ENCODE results near the gene SLC31A1. TPM values are rescaled to one million over a fixed set of nuclear protein-coding genes. Genes with fewer than 3 reads are reported as not detected.
A peak's percentile ranks its signal among the peaks of the same experiment; 100 is the strongest.

SLC31A1 gene
- total RNA-seq, 1 donor = 45.2 TPM

- H3K79me2 ChIP-seq (ENCODE audit: insufficient read depth, low read length) = peaks cover 89% of the 10 kb centered on the region
- H3K4me1 ChIP-seq (ENCODE audit: insufficient read depth, low read length) = peaks cover 28% of the 10 kb centered on the region
- no peaks in the 10 kb centered on the region for H3K9me3 ChIP-seq (ENCODE audit: low read depth, low read length)
- no peaks in the 10 kb centered on the region for H3K27me3 ChIP-seq (ENCODE audit: insufficient read depth, low read length)
- peaks cover 5% of the 10 kb centered on the region for H3K36me3 ChIP-seq (ENCODE audit: insufficient read depth, low read length)
- no peak for DNase-seq (ENCODE audit: insufficient read length, low spot score, missing footprints)
- H2AFZ ChIP-seq (ENCODE audit: low read length) = no peak overlapping the region
- H3K4me2 ChIP-seq (ENCODE audit: insufficient read depth, low read length) = peak overlapping the region; percentile 98
- H3K27ac ChIP-seq (ENCODE audit: low read depth, low read length) = peak overlapping the region; percentile 92
- H3K4me3 ChIP-seq (ENCODE audit: insufficient read depth, low read length) = peak overlapping the region; percentile 97
- H4K20me1 ChIP-seq (ENCODE audit: insufficient read depth, low read length) = peaks cover 6% of the 10 kb centered on the region
- TF ChIP-seq, protein P1, sequence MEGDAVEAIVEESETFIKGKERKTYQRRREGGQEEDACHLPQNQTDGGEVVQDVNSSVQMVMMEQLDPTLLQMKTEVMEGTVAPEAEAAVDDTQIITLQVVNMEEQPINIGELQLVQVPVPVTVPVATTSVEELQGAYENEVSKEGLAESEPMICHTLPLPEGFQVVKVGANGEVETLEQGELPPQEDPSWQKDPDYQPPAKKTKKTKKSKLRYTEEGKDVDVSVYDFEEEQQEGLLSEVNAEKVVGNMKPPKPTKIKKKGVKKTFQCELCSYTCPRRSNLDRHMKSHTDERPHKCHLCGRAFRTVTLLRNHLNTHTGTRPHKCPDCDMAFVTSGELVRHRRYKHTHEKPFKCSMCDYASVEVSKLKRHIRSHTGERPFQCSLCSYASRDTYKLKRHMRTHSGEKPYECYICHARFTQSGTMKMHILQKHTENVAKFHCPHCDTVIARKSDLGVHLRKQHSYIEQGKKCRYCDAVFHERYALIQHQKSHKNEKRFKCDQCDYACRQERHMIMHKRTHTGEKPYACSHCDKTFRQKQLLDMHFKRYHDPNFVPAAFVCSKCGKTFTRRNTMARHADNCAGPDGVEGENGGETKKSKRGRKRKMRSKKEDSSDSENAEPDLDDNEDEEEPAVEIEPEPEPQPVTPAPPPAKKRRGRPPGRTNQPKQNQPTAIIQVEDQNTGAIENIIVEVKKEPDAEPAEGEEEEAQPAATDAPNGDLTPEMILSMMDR (IDR thresholded peaks at IDR 0.05; ENCODE audit: extremely low read depth, low read depth, low read length) = no peak
These were observed 1.4 kb upstream of the SLC31A1 start for GRCh38 chr9:113219969-113220368.

GRCh38 chr9:113220467-113221002, 809 bp upstream of the SLC31A1 start:
- Histone ChIP-seq H2AFZ (ENCODE audit: low read length) (peak overlapping the region; percentile 97), H4K20me1 (ENCODE audit: insufficient read depth, low read length) (peaks cover 6% of the 10 kb centered on the region), H3K9me3 (ENCODE audit: low read depth, low read length) (no peaks in the 10 kb centered on the region), H3K4me3 (ENCODE audit: insufficient read depth, low read length) (peak overlapping the region; percentile 97), H3K4me1 (ENCODE audit: insufficient read depth, low read length) (peaks cover 28% of the 10 kb centered on the region), H3K36me3 (ENCODE audit: insufficient read depth, low read length) (peaks cover 8% of the 10 kb centered on the region), H3K79me2 (ENCODE audit: insufficient read depth, low read length) (peaks cover 91% of the 10 kb centered on the region), H3K27ac (ENCODE audit: low read depth, low read length) (peak overlapping the region; percentile 92), H3K4me2 (ENCODE audit: insufficient read depth, low read length) (peak overlapping the region; percentile 98), H3K27me3 (ENCODE audit: insufficient read depth, low read length) (no peaks in the 10 kb centered on the region)
- TF ChIP-seq, protein P1 (IDR thresholded peaks at IDR 0.05; ENCODE audit: extremely low read depth, low read depth, low read length) = no peak
- DNase-seq (ENCODE audit: insufficient read length, low spot score, missing footprints) = peak; percentile 47

- Histone ChIP-seq H3K4me2 (ENCODE audit: insufficient read depth, low read length) (peak overlapping the region; percentile 89), H3K79me2 (ENCODE audit: insufficient read depth, low read length) (peaks cover 92% of the 10 kb centered on the region), H4K20me1 (ENCODE audit: insufficient read depth, low read length) (peaks cover 6% of the 10 kb centered on the region), H3K4me3 (ENCODE audit: insufficient read depth, low read length) (peak overlapping the region; percentile 97), H3K36me3 (ENCODE audit: insufficient read depth, low read length) (peaks cover 8% of the 10 kb centered on the region), H2AFZ (ENCODE audit: low read length) (peak overlapping the region; percentile 96), H3K27me3 (ENCODE audit: insufficient read depth, low read length) (no peaks in the 10 kb centered on the region), H3K4me1 (ENCODE audit: insufficient read depth, low read length) (peaks cover 34% of the 10 kb centered on the region), H3K27ac (ENCODE audit: low read depth, low read length) (peak overlapping the region; percentile 92), H3K9me3 (ENCODE audit: low read depth, low read length) (no peaks in the 10 kb centered on the region)
- TF ChIP-seq, protein P1 (IDR thresholded peaks at IDR 0.05; ENCODE audit: extremely low read depth, low read depth, low read length) = no peak
- DNase-seq (ENCODE audit: insufficient read length, low spot score, missing footprints) = peak; percentile 57
These were observed 597 bp downstream of the SLC31A1 start for GRCh38 chr9:113221800-113222481.

DNA sequence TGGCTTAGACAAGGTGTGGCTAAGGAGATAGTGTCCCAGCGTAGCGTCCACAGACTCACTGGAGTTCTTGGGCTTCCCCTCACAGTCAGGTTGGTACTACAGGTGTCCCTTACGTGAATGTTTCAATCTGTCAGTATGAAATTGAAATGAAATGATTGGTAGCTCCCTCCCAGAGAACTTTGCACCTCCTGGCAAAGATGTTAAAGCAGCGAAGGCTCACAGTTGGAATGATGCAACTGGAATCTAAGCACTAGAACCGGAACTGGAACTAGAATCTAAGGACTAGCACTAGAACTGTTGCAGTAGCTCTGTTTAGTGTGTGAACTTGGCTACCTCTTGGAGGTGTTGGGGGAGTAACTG, 1.1 kb downstream of the SLC31A1 start:
- H3K4me3 ChIP-seq (ENCODE audit: insufficient read depth, low read length) = peak overlapping the region; percentile 97
- peaks cover 95% of the 10 kb centered on the region for H3K79me2 ChIP-seq (ENCODE audit: insufficient read depth, low read length)
- H3K36me3 ChIP-seq (ENCODE audit: insufficient read depth, low read length) = peaks cover 8% of the 10 kb centered on the region
- peak overlapping the region; percentile 96 for H2AFZ ChIP-seq (ENCODE audit: low read length)
- H3K4me1 ChIP-seq (ENCODE audit: insufficient read depth, low read length) = peaks cover 34% of the 10 kb centered on the region
- H3K9me3 ChIP-seq (ENCODE audit: low read depth, low read length) = no peaks in the 10 kb centered on the region
- no peaks in the 10 kb centered on the region for H3K27me3 ChIP-seq (ENCODE audit: insufficient read depth, low read length)
- peak overlapping the region; percentile 92 for H3K27ac ChIP-seq (ENCODE audit: low read depth, low read length)
- H3K4me2 ChIP-seq (ENCODE audit: insufficient read depth, low read length) = peak overlapping the region; percentile 89
- peak; percentile 6 for DNase-seq (ENCODE audit: insufficient read length, low spot score, missing footprints)
- H4K20me1 ChIP-seq (ENCODE audit: insufficient read depth, low read length) = peaks cover 6% of the 10 kb centered on the region
- TF ChIP-seq, protein P1 (IDR thresholded peaks at IDR 0.05; ENCODE audit: extremely low read depth, low read depth, low read length) = no peak

Measured in osteoblast (primary cell).